SK-MEL-5 (cell line): ENCODE results near the gene AMY1C. TPM values are rescaled to one million over a fixed set of nuclear protein-coding genes. Genes with fewer than 3 reads are reported as not detected.

Source experiments
- total RNA-seq: library from RNA; depleted of rRNA; stranded (reverse); fragments of >200 nt; shearing (Covaris generic); gene quantifications from 2 replicates; pipeline ENCODE4 v1.2.3, GENCODE V29; 2014; rRNA removed

Gene AMY1C
- total RNA-seq, 1 experiment from 2014 or later = not detected

Other genes with a start within 250 kb of the AMY1C start
- gene RNPC3, start 224.2 kb upstream of the AMY1C start, total RNA-seq = 5.5 and 6.1 TPM in 2 replicates
- 0.24 and 0.80 TPM in 2 replicates for gene AMY2B, start 178.3 kb upstream of the AMY1C start, total RNA-seq
- gene AMY2A, start 132.5 kb upstream of the AMY1C start, total RNA-seq = not detected in 2 replicates
- gene AMY1A, start 94.1 kb upstream of the AMY1C start, total RNA-seq = not detected in 2 replicates
- not detected in 2 replicates for gene AMY1B, start 53.7 kb upstream of the AMY1C start, total RNA-seq